D721Med (cell line): Measurements from ENCODE around the gene OR12D2.
"Not testable (repeated sequence)": the region's sequence is repeated elsewhere in the genome, so short reads cannot be mapped to it uniquely, and the experiment has no call there.

Experiments
- DNase-seq: peaks from one replicate; pipeline ENCODE4 v3.0.0; 2011; ENCODE audit warnings: low spot score; ENCODE audit not compliant: insufficient read length
- FAIRE-seq: peaks from 2 replicates; lab custom pipeline; 2011; peaks lifted over from hg19 to GRCh38; lab: Jason Lieb, UNC
- CTCF ChIP-seq: IDR thresholded peaks from 2 replicates; pipeline ENCODE4 v1.5.1; 2012; ENCODE audit warnings: mild to moderate bottlenecking, control low read depth; ENCODE audit not compliant: insufficient read depth; ENCODE audit errors: missing control alignments

The OR12D2 gene

GRCh38 chr6:29425075-29425474, 29.6 kb downstream of the OR12D2 start:
- FAIRE-seq (no peak), DNase-seq (no peak)
- no peak for TF ChIP-seq CTCF

DNA sequence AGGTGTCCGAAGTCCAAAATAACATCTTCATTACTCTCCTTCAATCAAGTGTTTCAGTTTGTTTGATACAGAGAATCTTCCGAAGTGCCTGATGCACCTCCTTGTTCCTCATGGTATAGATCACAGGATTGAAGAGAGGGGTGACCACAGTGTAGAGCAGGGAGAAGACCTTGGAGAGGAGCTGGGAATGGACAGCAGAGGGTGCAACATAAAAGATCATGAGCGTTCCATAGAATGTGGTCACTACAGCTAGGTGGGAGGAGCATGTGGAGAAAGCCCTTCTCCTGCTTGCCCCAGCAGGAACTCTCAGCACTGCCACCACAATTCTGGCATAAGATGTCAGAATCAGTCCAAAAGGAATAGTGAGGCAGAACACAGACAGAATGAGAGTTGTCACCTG, 31.2 kb downstream of the OR12D2 start:
- FAIRE-seq: no peak
- DNase-seq: no peak
- no peak for TF ChIP-seq CTCF

- not testable (repeated sequence) for DNase-seq, FAIRE-seq
Observed at GRCh38 chr6:29436730-29437129, 41.3 kb downstream of the OR12D2 start.

DNA sequence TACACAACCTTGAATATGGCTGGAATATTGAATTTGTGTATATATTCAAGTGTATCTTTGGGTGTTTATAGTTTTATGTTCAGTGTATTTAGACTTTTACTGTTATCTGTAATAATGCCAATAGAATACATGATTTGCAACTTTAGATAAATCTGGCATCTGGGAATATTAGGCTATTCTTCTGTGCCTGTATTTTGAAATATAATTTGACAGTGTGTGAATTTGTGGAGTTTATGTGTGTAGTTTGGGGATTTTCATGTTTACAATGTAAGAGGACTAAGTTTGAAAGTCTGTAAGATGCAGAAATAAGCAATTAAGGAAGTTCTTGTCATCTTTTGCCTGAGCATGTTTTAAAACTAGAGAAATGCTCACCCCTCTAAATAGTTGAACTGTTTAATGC, 43.6 kb downstream of the OR12D2 start, which contains the start of gene OR10C1:
Gene OR10C1 (plus strand): TSS at position 301 of the 400 bp plus-strand sequence. CDS start 710 bp downstream, outside the sequence.
- FAIRE-seq (no peak), DNase-seq (no peak)
- no peak for TF ChIP-seq CTCF

DNA sequence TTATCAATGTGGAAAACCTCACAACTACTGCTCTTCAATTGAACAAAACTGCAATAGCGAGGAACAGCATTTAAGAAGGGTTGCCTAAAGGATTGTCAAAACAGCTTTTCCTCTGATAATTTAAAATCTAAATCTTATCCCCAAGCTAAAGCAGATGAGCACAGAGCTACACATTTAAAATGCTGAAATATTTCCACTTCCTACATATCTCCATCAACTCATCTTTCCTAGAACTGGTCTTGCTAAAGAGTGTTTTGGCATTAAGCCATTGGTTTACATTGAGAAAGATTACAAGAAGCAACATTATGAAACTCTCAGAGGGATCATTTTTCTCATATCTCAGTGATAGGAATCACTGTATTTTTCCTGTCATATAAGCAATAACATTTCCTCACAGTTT, 47.3 kb downstream of the OR12D2 start:
- no peak for TF ChIP-seq CTCF
- DNase-seq (no peak), FAIRE-seq (no peak)

GRCh38 chr6:29444031-29444430, 48.6 kb downstream of the OR12D2 start:
- FAIRE-seq, DNase-seq: not testable (repeated sequence)
